ENCODE measurements around the gene SCLY.

The SCLY gene

GRCh38 chr2:238142382-238143205, 81.8 kb downstream of the SCLY start:
- TF ChIP-seq GATA2 (IDR thresholded peaks at IDR 0.05; ENCODE audit: low read depth, low read length): no peak
- no peak for TF ChIP-seq GATA3 (IDR thresholded peaks at IDR 0.05; ENCODE audit: low read depth, low read length)

DNA sequence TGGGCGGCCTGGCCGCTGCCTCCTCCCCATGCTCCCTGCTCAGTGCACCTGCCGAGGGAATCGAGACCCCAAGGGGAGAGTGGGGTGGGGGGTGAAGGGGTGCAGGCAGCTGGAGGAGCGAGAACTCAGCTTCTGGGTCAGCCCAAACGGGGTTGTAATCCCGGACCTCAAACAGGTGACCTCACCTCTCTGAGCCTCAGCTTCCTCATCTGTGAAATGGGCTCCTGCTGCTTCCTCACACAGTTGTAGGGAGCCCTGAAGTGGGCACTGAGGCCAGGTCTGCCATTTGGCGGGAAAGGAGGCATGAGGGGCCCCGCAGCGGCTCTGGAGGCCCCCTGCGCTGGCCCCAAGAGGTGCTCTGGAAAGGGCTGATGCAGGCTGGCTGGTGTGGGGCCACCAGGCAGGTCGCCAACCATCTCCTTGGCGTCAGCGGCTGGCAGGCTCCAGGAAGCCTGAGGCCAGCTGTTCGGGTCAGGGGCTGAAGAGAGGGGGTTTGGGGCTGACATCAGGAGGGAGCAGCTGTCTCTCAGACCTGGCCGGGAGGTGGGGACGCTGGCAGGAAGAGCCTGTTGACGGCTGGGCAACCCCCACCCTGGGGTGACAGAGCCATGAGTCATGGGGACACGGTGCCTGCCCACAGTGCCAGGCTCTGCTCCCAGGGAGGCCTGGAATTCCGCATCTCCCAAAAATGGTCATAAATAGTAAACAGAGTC, 82.6 kb downstream of the SCLY start:
- TF ChIP-seq GATA3 (IDR thresholded peaks at IDR 0.05; ENCODE audit: low read depth, low read length) (no peak), GATA2 (IDR thresholded peaks at IDR 0.05; ENCODE audit: low read depth, low read length) (no peak)

DNA sequence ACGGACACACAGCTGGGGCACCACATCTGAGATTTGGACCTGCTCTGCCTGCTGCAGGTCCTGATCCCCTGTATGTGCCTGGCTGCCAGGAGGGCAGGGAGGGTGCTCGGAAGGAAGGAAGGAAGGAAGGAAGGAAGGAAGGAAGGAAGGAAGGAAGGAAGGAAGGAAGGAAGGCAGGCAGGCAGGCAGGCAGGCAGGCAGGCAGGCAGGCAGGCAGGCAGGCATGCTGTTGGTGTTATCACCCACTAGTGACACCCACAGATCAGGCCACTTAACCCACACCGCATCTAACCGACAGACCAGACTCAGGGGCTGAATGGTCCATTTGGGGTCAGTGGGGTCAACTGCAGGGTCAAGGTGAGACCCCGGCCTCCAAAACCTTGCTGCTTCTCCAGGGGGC, 83.5 kb downstream of the SCLY start:
- TF ChIP-seq GATA3 (IDR thresholded peaks at IDR 0.05; ENCODE audit: low read depth, low read length) (no peak), GATA2 (IDR thresholded peaks at IDR 0.05; ENCODE audit: low read depth, low read length) (no peak)

- no peak for TF ChIP-seq GATA3 (IDR thresholded peaks at IDR 0.05; ENCODE audit: low read depth, low read length)
Measured at GRCh38 chr2:238145046-238145445, 84.2 kb downstream of the SCLY start.

- TF ChIP-seq GATA2 (IDR thresholded peaks at IDR 0.05; ENCODE audit: low read depth, low read length) (no peak), GATA3 (IDR thresholded peaks at IDR 0.05; ENCODE audit: low read depth, low read length) (no peak)
Measured at GRCh38 chr2:238145851-238146250, 85.0 kb downstream of the SCLY start.

GRCh38 chr2:238146884-238147544, 86.2 kb downstream of the SCLY start:
- TF ChIP-seq GATA2 (IDR thresholded peaks at IDR 0.05; ENCODE audit: low read depth, low read length): no peak
- no peak for TF ChIP-seq GATA3 (IDR thresholded peaks at IDR 0.05; ENCODE audit: low read depth, low read length)

- TF ChIP-seq GATA3 (IDR thresholded peaks at IDR 0.05; ENCODE audit: low read depth, low read length) (no peak), GATA2 (IDR thresholded peaks at IDR 0.05; ENCODE audit: low read depth, low read length) (no peak)
Measured at GRCh38 chr2:238148981-238149380, 88.2 kb downstream of the SCLY start.

Data from SH-SY5Y (cell line).